OCI-LY7 (cell line): ENCODE results near the gene MAPK11. TPM values are rescaled to one million over a fixed set of nuclear protein-coding genes. Genes with fewer than 3 reads are reported as not detected.

Experiments used
- BruUV-seq: library from RNA; stranded (reverse); fragments of 400-500 nt; replicated peaks from 2 replicates; lab custom pipeline; 2021; lab: Mats Ljungman, UMichigan
- CTCF ChIA-PET: fragments of 300-600 bp; sonication (Branson Sonifier 250); formaldehyde crosslinking; loops from one replicate; lab custom pipeline; 2022; ENCODE audit warnings: antibody characterized with exemption; ENCODE audit not compliant: unreplicated experiment; lab: Charles Lee
- POLR2A ChIA-PET: fragments of 300-600 bp; sonication (Branson Sonifier 250); formaldehyde crosslinking; loops from one replicate; lab custom pipeline; 2022; ENCODE audit warnings: antibody characterized with exemption; lab: Charles Lee
- DNase-seq: peaks from one replicate; pipeline ENCODE4 v3.0.0-alpha.2; 2015; ENCODE audit warnings: low spot score
- H2AFZ ChIP-seq: fragments of 200-600 bp; sonication (generic), shearing (Covaris generic); 2 replicates; pipeline ENCODE4 v1.6.1; 2014; ENCODE audit warnings: mild to moderate bottlenecking, antibody characterized with exemption, low read length, moderate library complexity
- H3K27ac ChIP-seq: fragments of 200-600 bp; sonication (generic); 2 replicates; pipeline ENCODE4 v1.5.1; 2014; ENCODE audit warnings: mixed run types, low read depth, mild to moderate bottlenecking, moderate library complexity, low read length, inconsistent platforms; ENCODE audit not compliant: poor library complexity, severe bottlenecking
- H3K36me3 ChIP-seq: fragments of 200-600 bp; sonication (generic); 2 replicates; pipeline ENCODE4 v1.6.1; 2014; ENCODE audit warnings: mild to moderate bottlenecking, antibody characterized with exemption, low read length, moderate library complexity, mixed read lengths; ENCODE audit not compliant: insufficient read depth
- H3K4me1 ChIP-seq: fragments of 200-600 bp; sonication (generic); 2 replicates; pipeline ENCODE4 v1.5.1; 2014; ENCODE audit warnings: mild to moderate bottlenecking, low read length; ENCODE audit not compliant: insufficient read depth, poor library complexity, severe bottlenecking
- H3K4me2 ChIP-seq: fragments of 200-600 bp; sonication (generic); 2 replicates; pipeline ENCODE4 v1.6.1; 2014; ENCODE audit warnings: mild to moderate bottlenecking, low read length
- H3K4me3 ChIP-seq: fragments of 200-600 bp; sonication (generic); 2 replicates; pipeline ENCODE4 v1.5.1; 2014; ENCODE audit warnings: mild to moderate bottlenecking, low read depth, low read length; ENCODE audit not compliant: poor library complexity, severe bottlenecking
- H3K79me2 ChIP-seq: fragments of 200-600 bp; sonication (generic); 2 replicates; pipeline ENCODE4 v1.6.1; 2016; ENCODE audit warnings: low read depth, mild to moderate bottlenecking, low read length, moderate library complexity, mixed read lengths; ENCODE audit not compliant: insufficient read depth
- H3K9me2 ChIP-seq: fragments of 200-600 bp; sonication (generic); 2 replicates; pipeline ENCODE4 v1.6.1; 2016; ENCODE audit warnings: mild to moderate bottlenecking, low read length, mixed read lengths; ENCODE audit not compliant: insufficient read depth
- H3K9me3 ChIP-seq: fragments of 200-600 bp; sonication (generic); 2 replicates; pipeline ENCODE4 v1.6.1; 2014; ENCODE audit warnings: mild to moderate bottlenecking, mixed run types, low read length, mixed read lengths
- H4K20me1 ChIP-seq: fragments of 200-600 bp; sonication (generic); 2 replicates; pipeline ENCODE4 v1.6.1; 2014; ENCODE audit warnings: mild to moderate bottlenecking, antibody characterized with exemption, low read length, moderate library complexity, mixed read lengths; ENCODE audit not compliant: insufficient read depth
- CTCF ChIP-seq: fragments of 200-600 bp; sonication (generic); conservative IDR thresholded peaks from 2 replicates; pipeline ENCODE4 v1.5.1; 2014; ENCODE audit warnings: mild to moderate bottlenecking, antibody characterized with exemption, low read length, moderate library complexity, mixed read lengths
- EZH2phosphoT487 ChIP-seq: fragments of 200-600 bp; sonication (generic); IDR thresholded peaks from 2 replicates; pipeline ENCODE4 v1.6.1; 2018; ENCODE audit warnings: low read depth, borderline replicate concordance, mild to moderate bottlenecking, mixed run types, antibody characterized with exemption, low read length, moderate library complexity, mixed read lengths
- intact Hi-C: fragments of 100-400 bp; cut with micrococcal nuclease; formaldehyde crosslinking; loops from one replicate; pipeline ENCODE4 v1.10.0; 2022; ENCODE audit not compliant: unreplicated experiment
- total RNA-seq, 2 experiments: library from RNA; depleted of rRNA in 1 of 2; stranded (reverse); fragments of >200 nt in 1 of 2; shearing (Covaris generic) in 1 of 2; gene quantifications; 2 replicates each; pipeline ENCODE4 v1.2.3, GENCODE V29; 2014 to 2022

Gene MAPK11
- total RNA-seq, 2 experiments from 2014 or later = 12.0 to 19.7 TPM

GRCh38 chr22:50251477-50252081 lies 18.6 kb downstream of the MAPK11 start:
- Histone ChIP-seq H3K4me2 (peak overlapping the region; percentile 94), H3K79me2 (peaks cover under 1% of the 10 kb centered on the region; the same call in 1 of the 2 replicates), H3K27ac (peak overlapping the region; percentile 62), H3K9me3 (no peaks in the 10 kb centered on the region), H3K4me3 (peak overlapping the region; percentile 81), H2AFZ (no peak overlapping the region), H4K20me1 (no peaks in the 10 kb centered on the region), H3K4me1 (peaks cover 41% of the 10 kb centered on the region), H3K36me3 (peaks cover 31% of the 10 kb centered on the region), H3K9me2 (no peaks in the 10 kb centered on the region)
- BruUV-seq = no TSS peak
- TF ChIP-seq CTCF (no peak), EZH2phosphoT487 (no peak)
- DNase-seq = no peak
- CTCF ChIA-PET = no interaction called here
- intact Hi-C loops = loop anchor here (5.0 kb wide), 3 partner anchors 91 to 371 kb away; partner anchors contain the start of genes CHKB and PPP6R2
- POLR2A ChIA-PET = interaction anchor here (1.2 kb wide), 2 partner anchors 10 to 66 kb away, joined by 3 to 5 read pairs; partner anchors contain the start of gene MAPK12

GRCh38 chr22:50250555-50251476 lies 19.4 kb downstream of the MAPK11 start, which contains the start of gene HDAC10:
Gene HDAC10 (minus strand): TSS chr22:50251265. CDS start chr22:50251032, 233 bp downstream.
- Histone ChIP-seq H3K4me1 (peaks cover 49% of the 10 kb centered on the region), H3K79me2 (peaks cover 8% of the 10 kb centered on the region; the same call in 1 of the 2 replicates), H3K27ac (peak within 1 kb of the TSS; percentile 62), H2AFZ (peak within 1 kb of the TSS; percentile 26; the same call in 1 of the 2 replicates), H3K4me2 (peak within 1 kb of the TSS; percentile 94), H3K9me2 (no peaks in the 10 kb centered on the region), H4K20me1 (no peaks in the 10 kb centered on the region), H3K4me3 (peak within 1 kb of the TSS; percentile 81), H3K9me3 (no peaks in the 10 kb centered on the region), H3K36me3 (peaks cover 31% of the 10 kb centered on the region)
- TF ChIP-seq EZH2phosphoT487 (no peak), CTCF (no peak)
- DNase-seq = peak; percentile 91
- ChIA-PET CTCF (interaction anchor here (0.6 to 1.0 kb wide), 2 partner anchors 67 to 370 kb away, joined by 3 read pairs; no protein-coding TSS in a partner anchor), POLR2A (interaction anchor here (1.2 kb wide), 2 partner anchors 11 to 67 kb away, joined by 3 to 5 read pairs; partner anchors contain the start of gene MAPK12)
- intact Hi-C loops = loop anchor here (5.0 kb wide), 3 partner anchors 91 to 371 kb away; partner anchors contain the start of genes CHKB and PPP6R2
- no TSS peak for BruUV-seq
